Type B pancreatic cell (in vitro differentiated cells): ENCODE measurements around the gene CLEC1B. TPM values are rescaled to one million over a fixed set of nuclear protein-coding genes. Genes with fewer than 3 reads are reported as not detected.

ENCODE experiments used
- DNase-seq: peaks from one replicate; pipeline ENCODE4 v3.0.0; 2021; ENCODE audit warnings: mixed read lengths; ENCODE audit not compliant: unreplicated experiment; ENCODE audit errors: extremely low spot score
- H3K27ac Mint-ChIP-seq: 2 replicates; pipeline ENCODE4 v1.8.0; 2021; ENCODE audit warnings: mild to moderate bottlenecking, mixed read lengths
- H3K27me3 Mint-ChIP-seq: 2 replicates; pipeline ENCODE4 v1.8.0; 2021; ENCODE audit warnings: mixed read lengths
- H3K36me3 Mint-ChIP-seq: 2 replicates; pipeline ENCODE4 v1.8.0; 2021; ENCODE audit warnings: mixed read lengths
- H3K4me1 Mint-ChIP-seq: one replicate; pipeline ENCODE4 v1.8.0; 2021; ENCODE audit warnings: mixed read lengths; ENCODE audit not compliant: unreplicated experiment
- H3K4me3 Mint-ChIP-seq: 2 replicates; pipeline ENCODE4 v1.8.0; 2021; ENCODE audit warnings: mild to moderate bottlenecking, mixed read lengths
- H3K9me3 Mint-ChIP-seq: 2 replicates; pipeline ENCODE4 v1.8.0; 2021; ENCODE audit warnings: mixed read lengths
- CTCF ChIP-seq: fragments of 200-600 bp; sonication (generic); conservative IDR thresholded peaks from 2 replicates; pipeline ENCODE4 v1.5.0; 2021; ENCODE audit warnings: antibody characterized with exemption, mild to moderate bottlenecking
- total RNA-seq: library from RNA; stranded (reverse); gene quantifications from 2 replicates; pipeline ENCODE4 v1.2.1, GENCODE V29; 2021; ENCODE audit warnings: low replicate concordance

CLEC1B gene
- total RNA-seq, 1 donor from 2014 or later: not detected

- no peak for TF ChIP-seq CTCF
- Mint-ChIP-seq H3K4me3 (no peak overlapping the region), H3K27me3 (peaks cover 24% of the 10 kb centered on the region), H3K27ac (no peak overlapping the region), H3K4me1 (no peaks in the 10 kb centered on the region), H3K36me3 (no peaks in the 10 kb centered on the region), H3K9me3 (no peaks in the 10 kb centered on the region)
- no peak for DNase-seq
These were observed 51.2 kb downstream of the CLEC1B start for GRCh38 chr12:9947674-9948073.

GRCh38 chr12:9944391-9944790 is 54.5 kb downstream of the CLEC1B start:
- Mint-ChIP-seq H3K27ac (no peak overlapping the region), H3K4me1 (no peaks in the 10 kb centered on the region), H3K9me3 (no peaks in the 10 kb centered on the region), H3K27me3 (peaks cover 23% of the 10 kb centered on the region), H3K36me3 (no peaks in the 10 kb centered on the region), H3K4me3 (no peak overlapping the region)
- no peak for TF ChIP-seq CTCF
- DNase-seq: no peak

- Mint-ChIP-seq H3K4me3 (no peak overlapping the region), H3K27me3 (peaks cover 23% of the 10 kb centered on the region), H3K4me1 (no peaks in the 10 kb centered on the region), H3K27ac (no peak overlapping the region), H3K36me3 (no peaks in the 10 kb centered on the region), H3K9me3 (no peaks in the 10 kb centered on the region)
- no peak for DNase-seq
- no peak for TF ChIP-seq CTCF
These were observed 55.7 kb downstream of the CLEC1B start for GRCh38 chr12:9943240-9943639.

Other genes with a start within 250 kb of the CLEC1B start
- gene CD69, start 238.2 kb downstream of the CLEC1B start, total RNA-seq: 0.19 and 1.6 TPM in 2 replicates
- gene KLRF1, start 171.6 kb downstream of the CLEC1B start, total RNA-seq: not detected in 2 replicates
- gene CLEC2B, start 129.8 kb downstream of the CLEC1B start, total RNA-seq: not detected in 2 replicates
- gene KLRF2, start 117.6 kb downstream of the CLEC1B start, total RNA-seq: not detected in 2 replicates
- not detected in 2 replicates for gene CLEC2A, start 66.8 kb downstream of the CLEC1B start, total RNA-seq
- gene CLEC12A, start 27.7 kb downstream of the CLEC1B start, total RNA-seq: 0.50 and 0.65 TPM in 2 replicates
- gene CLEC12B, start 11.5 kb upstream of the CLEC1B start, total RNA-seq: not detected in 2 replicates
- gene CLEC9A, start 31.6 kb upstream of the CLEC1B start, total RNA-seq: not detected in 2 replicates
- 0.86 and 3.6 TPM in 2 replicates for gene CLEC1A, start 99.9 kb upstream of the CLEC1B start, total RNA-seq
- gene CLEC7A, start 131.1 kb upstream of the CLEC1B start, total RNA-seq: 1.8 and 16.2 TPM in 2 replicates
- gene OLR1, start 173.0 kb upstream of the CLEC1B start, total RNA-seq: 0.19 and 2.8 TPM in 2 replicates
- 0.68 and 3.4 TPM in 2 replicates for gene TMEM52B, start 179.9 kb upstream of the CLEC1B start, total RNA-seq
- 43.5 and 252 TPM in 2 replicates for gene GABARAPL1, start 213.8 kb upstream of the CLEC1B start, total RNA-seq